H54 (cell line): Measurements from ENCODE around the gene YEATS4.
"Not testable (repeated sequence)": the region's sequence is repeated elsewhere in the genome, so short reads cannot be mapped to it uniquely, and the experiment has no call there.

Source experiments
- DNase-seq: peaks from one replicate; pipeline ENCODE4 v3.0.0; 2011; ENCODE audit warnings: low spot score, mixed read lengths; ENCODE audit not compliant: insufficient read length
- FAIRE-seq: peaks from 3 replicates; lab custom pipeline; 2011; peaks lifted over from hg19 to GRCh38; lab: Jason Lieb, UNC
- POLR2A ChIP-seq: IDR thresholded peaks from 2 replicates; pipeline ENCODE4 v1.6.1; 2011; ENCODE audit warnings: low read depth, mild to moderate bottlenecking, low read length

Gene YEATS4

GRCh38 chr12:69359531-69360347 lies at the start of gene YEATS4:
Gene YEATS4, plus strand, starts transcription at chr12:69359743. Its CDS starts 230 bp downstream, at chr12:69359973.
- FAIRE-seq (peak; percentile 94), DNase-seq (peak; percentile 84)
- TF ChIP-seq POLR2A, result peak; percentile 67

GRCh38 chr12:69313209-69313608 lies 46.3 kb upstream of the YEATS4 start:
- no peak for TF ChIP-seq POLR2A
- FAIRE-seq (no peak), DNase-seq (no peak)

DNA sequence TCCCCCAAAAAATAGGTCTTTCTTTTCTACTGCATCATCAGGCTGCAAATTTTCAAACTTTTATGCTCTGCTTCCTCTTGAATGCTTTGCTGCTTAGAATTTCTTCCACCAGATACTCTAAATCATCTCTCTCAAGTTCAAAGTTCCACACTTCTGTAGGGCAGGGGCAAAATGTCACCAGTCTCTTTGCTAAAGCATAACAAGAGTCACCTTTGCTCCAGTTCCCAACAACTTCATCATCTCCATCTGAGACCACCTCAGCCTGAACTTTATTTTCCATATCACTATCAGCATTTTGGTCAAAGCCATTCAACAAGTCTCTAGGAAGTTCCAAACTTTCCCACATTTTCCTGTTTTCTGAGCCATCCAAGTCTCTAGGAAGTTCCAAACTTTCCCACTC lies 42.8 kb upstream of the YEATS4 start:
- DNase-seq, FAIRE-seq: not testable (repeated sequence)

GRCh38 chr12:69317233-69317632 lies 42.3 kb upstream of the YEATS4 start:
- DNase-seq, FAIRE-seq: not testable (repeated sequence)

GRCh38 chr12:69318225-69318624 lies 41.3 kb upstream of the YEATS4 start:
- no peak for DNase-seq
- no peak for FAIRE-seq
- TF ChIP-seq POLR2A, result no peak

- no peak for FAIRE-seq
- DNase-seq, result no peak
- no peak for TF ChIP-seq POLR2A
These were observed 38.2 kb upstream of the YEATS4 start for GRCh38 chr12:69321351-69321750.

DNA sequence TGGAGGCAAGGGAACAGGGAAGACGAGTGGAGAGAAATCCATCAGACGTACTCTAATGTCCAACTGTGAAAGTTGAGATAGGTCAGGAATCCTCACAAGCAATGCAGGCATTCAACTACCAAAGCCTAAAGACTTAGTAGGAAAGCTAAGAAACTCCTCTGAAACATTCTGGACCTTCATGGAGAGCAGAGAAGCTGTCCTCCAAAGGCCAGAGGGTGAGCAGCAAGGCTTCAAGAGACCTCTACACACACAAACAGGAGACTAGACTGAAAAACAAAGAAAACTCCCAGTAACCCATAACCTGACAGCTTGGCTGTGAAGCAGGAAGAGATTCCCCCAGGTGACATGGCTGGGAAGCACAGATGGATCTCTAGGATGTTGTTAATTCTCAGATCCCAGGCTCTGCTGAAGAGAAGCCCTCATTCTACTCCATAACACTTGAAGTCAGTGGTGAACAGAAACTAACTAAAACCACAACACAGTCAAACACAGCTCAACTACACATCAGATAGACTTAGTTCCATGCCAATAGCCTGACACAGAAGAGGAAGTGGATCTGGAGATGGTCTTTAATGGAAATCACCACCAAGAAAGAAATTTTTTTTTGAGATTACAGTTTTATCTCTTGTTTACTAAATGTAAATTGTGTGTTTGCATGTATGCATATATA lies 34.6 kb upstream of the YEATS4 start:
- TF ChIP-seq POLR2A, result no peak
- no peak for DNase-seq
- FAIRE-seq, result no peak

GRCh38 chr12:69328426-69328825 lies 31.1 kb upstream of the YEATS4 start:
- FAIRE-seq (no peak), DNase-seq (no peak)
- no peak for TF ChIP-seq POLR2A

- no peak for FAIRE-seq
- no peak for TF ChIP-seq POLR2A
- no peak for DNase-seq
These were observed 29.7 kb upstream of the YEATS4 start for GRCh38 chr12:69329669-69330428.

DNA sequence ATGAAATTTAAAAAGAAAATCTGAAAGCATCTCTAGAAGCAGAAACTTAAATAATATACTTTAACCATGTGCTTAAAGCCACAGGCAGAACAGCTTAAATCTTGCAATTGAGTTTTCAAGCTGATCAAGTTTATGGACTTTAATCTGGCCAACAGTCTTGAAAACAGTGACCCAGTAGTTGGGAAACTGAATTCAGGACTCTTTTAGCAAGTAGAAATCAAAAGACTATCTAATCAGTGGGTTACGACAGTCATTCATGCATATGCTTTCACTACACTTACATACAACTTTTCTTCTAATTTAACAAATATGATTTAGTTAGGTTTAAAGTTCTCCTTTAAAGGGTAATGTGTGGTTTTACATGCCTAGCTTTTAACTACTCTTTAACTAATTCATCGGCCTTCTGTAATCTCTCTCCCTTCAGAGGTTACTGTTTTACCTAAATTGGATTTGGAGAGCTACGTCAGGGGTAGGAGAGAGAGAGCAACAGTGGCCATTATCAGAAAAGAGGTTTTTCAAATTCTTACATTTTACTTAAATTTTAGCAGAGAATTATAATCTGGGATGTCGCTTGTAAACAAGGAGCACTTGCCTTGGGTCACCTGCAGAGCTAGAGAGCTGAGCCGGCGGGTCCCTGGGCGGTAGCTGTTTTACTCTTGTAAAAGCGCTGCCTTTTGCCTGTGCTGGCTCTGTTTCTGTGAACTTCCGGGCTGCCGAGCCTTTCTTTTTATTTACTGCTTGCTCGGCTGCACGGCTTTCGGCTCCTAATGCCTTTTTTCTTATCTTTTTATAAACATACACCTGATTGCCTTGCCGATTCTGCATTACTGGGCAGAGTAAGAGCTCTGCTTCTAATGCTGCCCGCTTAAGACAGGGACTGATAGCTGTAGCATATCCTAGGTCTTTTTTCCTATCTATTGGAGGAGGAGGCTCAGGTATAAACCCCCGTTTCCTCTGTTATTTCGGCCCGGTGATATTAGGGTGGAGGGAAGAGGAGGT lies 28.8 kb upstream of the YEATS4 start:
- TF ChIP-seq POLR2A, result no peak
- FAIRE-seq, result no peak
- DNase-seq, result no peak

- DNase-seq (no peak), FAIRE-seq (no peak)
- TF ChIP-seq POLR2A, result no peak
These were observed 28.0 kb upstream of the YEATS4 start for GRCh38 chr12:69331519-69331908.

GRCh38 chr12:69331909-69332684 lies 27.4 kb upstream of the YEATS4 start:
- no peak for TF ChIP-seq POLR2A
- FAIRE-seq (no peak), DNase-seq (no peak)

GRCh38 chr12:69332815-69333358 lies 26.7 kb upstream of the YEATS4 start:
- TF ChIP-seq POLR2A, result no peak
- FAIRE-seq (no peak), DNase-seq (no peak)
